WTC11 (cell line): ENCODE data around the gene NAV3. TPM values are rescaled to one million over a fixed set of nuclear protein-coding genes. Genes with fewer than 3 reads are reported as not detected.

ENCODE experiments used
- ATAC-seq: fragments of 200-7000 bp; cut with Tn5 transposase; 2 replicates; pipeline ENCODE4 v1.10.0; 2021; ENCODE audit warnings: mild to moderate bottlenecking, moderate library complexity
- CTCF ChIA-PET: fragments of 300-600 bp; sonication (Branson Sonifier 250); formaldehyde crosslinking; loops from one replicate; lab custom pipeline; 2021; ENCODE audit warnings: antibody characterized with exemption; lab: Charles Lee
- POLR2A ChIA-PET: fragments of 350-600 bp; sonication (Branson Sonifier 250); formaldehyde crosslinking; loops from one replicate; lab custom pipeline; 2021; ENCODE audit warnings: antibody characterized with exemption; lab: Charles Lee
- DNase-seq: peaks from one replicate; pipeline ENCODE4 v3.0.0; 2021; ENCODE audit warnings: low spot score
- H3K27ac Mint-ChIP-seq: 2 replicates; pipeline ENCODE4 v1.8.0; 2021; ENCODE audit warnings: mixed read lengths
- H3K27me3 Mint-ChIP-seq: 2 replicates; pipeline ENCODE4 v1.8.0; 2021; ENCODE audit warnings: low read depth, mild to moderate bottlenecking, moderate library complexity, mixed read lengths
- H3K36me3 Mint-ChIP-seq: 2 replicates; pipeline ENCODE4 v1.8.0; 2021; ENCODE audit warnings: mixed read lengths
- H3K4me1 Mint-ChIP-seq: 2 replicates; pipeline ENCODE4 v1.8.0; 2022; ENCODE audit warnings: mixed read lengths
- H3K4me3 Mint-ChIP-seq: 2 replicates; pipeline ENCODE4 v1.8.0; 2021; ENCODE audit warnings: mild to moderate bottlenecking, moderate library complexity, mixed read lengths
- H3K9me3 Mint-ChIP-seq: 2 replicates; pipeline ENCODE4 v1.8.0; 2021; ENCODE audit warnings: mixed read lengths
- ATF2 ChIP-seq: sonication (generic); formaldehyde crosslinking; IDR thresholded peaks from 2 replicates; pipeline ENCODE4 v1.8.1; 2022; ENCODE audit warnings: low read depth, missing genetic modification reagents, borderline replicate concordance
- GTF2I ChIP-seq: fragments of 250-450 bp; sonication (Bioruptor Pico); conservative IDR thresholded peaks from 2 replicates; pipeline ENCODE4 v1.4.0; 2021; ENCODE audit warnings: mild to moderate bottlenecking
- HMGA2 ChIP-seq: fragments of 250-450 bp; sonication (Bioruptor Pico); IDR thresholded peaks from 2 replicates; pipeline ENCODE4 v1.4.0; 2021; ENCODE audit warnings: mild to moderate bottlenecking, moderate library complexity
- JAZF1 ChIP-seq: fragments of 250-450 bp; sonication (Bioruptor Pico); IDR thresholded peaks from 2 replicates; pipeline ENCODE4 v1.9.0; 2021; ENCODE audit warnings: moderate library complexity, mild to moderate bottlenecking, inconsistent platforms
- NFE2L1 ChIP-seq: sonication (generic); formaldehyde crosslinking; IDR thresholded peaks from 2 replicates; pipeline ENCODE4 v1.8.1; 2023; ENCODE audit warnings: missing genetic modification reagents
- NR1H2 ChIP-seq: sonication (generic); formaldehyde crosslinking; IDR thresholded peaks from 2 replicates; pipeline ENCODE4 v1.9.0; 2021; ENCODE audit warnings: mild to moderate bottlenecking, moderate library complexity, missing genetic modification reagents
- SMAD4 ChIP-seq: sonication (generic); formaldehyde crosslinking; IDR thresholded peaks from 2 replicates; pipeline ENCODE4 v1.8.0; 2022; ENCODE audit warnings: mild to moderate bottlenecking, missing genetic modification reagents
- SOX15 ChIP-seq: fragments of 250-450 bp; sonication (Bioruptor Pico); IDR thresholded peaks from 2 replicates; pipeline ENCODE4 v1.9.0; 2021; ENCODE audit warnings: mild to moderate bottlenecking
- USF2 ChIP-seq: sonication (generic); formaldehyde crosslinking; IDR thresholded peaks from 2 replicates; pipeline ENCODE4 v1.8.1; 2023; ENCODE audit warnings: mild to moderate bottlenecking, missing genetic modification reagents, moderate library complexity
- ZNF121 ChIP-seq: sonication (generic); formaldehyde crosslinking; IDR thresholded peaks from 2 replicates; pipeline ENCODE4 v1.8.0; 2023; ENCODE audit warnings: missing genetic modification reagents
- ZNF219 ChIP-seq: sonication (generic); formaldehyde crosslinking; IDR thresholded peaks from 2 replicates; pipeline ENCODE4 v1.8.0; 2023; ENCODE audit warnings: missing genetic modification reagents, mild to moderate bottlenecking, borderline replicate concordance
- ZNF232 ChIP-seq: sonication (generic); formaldehyde crosslinking; IDR thresholded peaks from 2 replicates; pipeline ENCODE4 v1.8.0; 2022; ENCODE audit warnings: mild to moderate bottlenecking, missing genetic modification reagents
- ZNF396 ChIP-seq: fragments of 250-450 bp; sonication (Bioruptor Pico); IDR thresholded peaks from 2 replicates; pipeline ENCODE4 v1.8.0; 2021; ENCODE audit warnings: mild to moderate bottlenecking, moderate library complexity, borderline replicate concordance
- total RNA-seq: library from RNA; stranded (reverse); gene quantifications from 3 replicates; pipeline ENCODE4 v1.2.3, GENCODE V29; 2021
- TF ChIP-seq, protein P1 (sequence below): sonication (generic); formaldehyde crosslinking; IDR thresholded peaks from 2 replicates; pipeline ENCODE4 v1.8.1; 2023; ENCODE audit warnings: mild to moderate bottlenecking, missing genetic modification reagents, borderline replicate concordance
- TF ChIP-seq, protein P2 (sequence below): sonication (generic); formaldehyde crosslinking; IDR thresholded peaks from 2 replicates; pipeline ENCODE4 v1.8.0; 2022; ENCODE audit warnings: mild to moderate bottlenecking, missing genetic modification reagents
- TF ChIP-seq, protein P3 (sequence below): sonication (generic); formaldehyde crosslinking; IDR thresholded peaks from 2 replicates; pipeline ENCODE4 v1.8.1; 2023; ENCODE audit warnings: mild to moderate bottlenecking, missing genetic modification reagents, moderate library complexity
- TF ChIP-seq, protein P4 (sequence below): sonication (generic); formaldehyde crosslinking; IDR thresholded peaks from 2 replicates; pipeline ENCODE4 v1.8.1; 2023; ENCODE audit warnings: mild to moderate bottlenecking, missing genetic modification reagents
- TF ChIP-seq, protein P5 (sequence below): sonication (generic); formaldehyde crosslinking; IDR thresholded peaks from 2 replicates; pipeline ENCODE4 v1.8.0; 2022; ENCODE audit warnings: mild to moderate bottlenecking, missing genetic modification reagents

NAV3 gene
- total RNA-seq, 1 experiment from 2014 or later = 3.3 TPM

- no peak for TF ChIP-seq ZNF396 (CRISPR knock-in tag)
- no peak for TF ChIP-seq SOX15 (CRISPR knock-in tag)
These were observed 20.0 kb downstream of the NAV3 start (continued) for GRCh38 chr12:77850698-77851097.

- H3K4me1 Mint-ChIP-seq = peaks cover 12% of the 10 kb centered on the region
- peaks cover 12% of the 10 kb centered on the region for H3K9me3 Mint-ChIP-seq
- no peak for TF ChIP-seq HMGA2 (CRISPR knock-in tag)
- TF ChIP-seq, protein P1, sequence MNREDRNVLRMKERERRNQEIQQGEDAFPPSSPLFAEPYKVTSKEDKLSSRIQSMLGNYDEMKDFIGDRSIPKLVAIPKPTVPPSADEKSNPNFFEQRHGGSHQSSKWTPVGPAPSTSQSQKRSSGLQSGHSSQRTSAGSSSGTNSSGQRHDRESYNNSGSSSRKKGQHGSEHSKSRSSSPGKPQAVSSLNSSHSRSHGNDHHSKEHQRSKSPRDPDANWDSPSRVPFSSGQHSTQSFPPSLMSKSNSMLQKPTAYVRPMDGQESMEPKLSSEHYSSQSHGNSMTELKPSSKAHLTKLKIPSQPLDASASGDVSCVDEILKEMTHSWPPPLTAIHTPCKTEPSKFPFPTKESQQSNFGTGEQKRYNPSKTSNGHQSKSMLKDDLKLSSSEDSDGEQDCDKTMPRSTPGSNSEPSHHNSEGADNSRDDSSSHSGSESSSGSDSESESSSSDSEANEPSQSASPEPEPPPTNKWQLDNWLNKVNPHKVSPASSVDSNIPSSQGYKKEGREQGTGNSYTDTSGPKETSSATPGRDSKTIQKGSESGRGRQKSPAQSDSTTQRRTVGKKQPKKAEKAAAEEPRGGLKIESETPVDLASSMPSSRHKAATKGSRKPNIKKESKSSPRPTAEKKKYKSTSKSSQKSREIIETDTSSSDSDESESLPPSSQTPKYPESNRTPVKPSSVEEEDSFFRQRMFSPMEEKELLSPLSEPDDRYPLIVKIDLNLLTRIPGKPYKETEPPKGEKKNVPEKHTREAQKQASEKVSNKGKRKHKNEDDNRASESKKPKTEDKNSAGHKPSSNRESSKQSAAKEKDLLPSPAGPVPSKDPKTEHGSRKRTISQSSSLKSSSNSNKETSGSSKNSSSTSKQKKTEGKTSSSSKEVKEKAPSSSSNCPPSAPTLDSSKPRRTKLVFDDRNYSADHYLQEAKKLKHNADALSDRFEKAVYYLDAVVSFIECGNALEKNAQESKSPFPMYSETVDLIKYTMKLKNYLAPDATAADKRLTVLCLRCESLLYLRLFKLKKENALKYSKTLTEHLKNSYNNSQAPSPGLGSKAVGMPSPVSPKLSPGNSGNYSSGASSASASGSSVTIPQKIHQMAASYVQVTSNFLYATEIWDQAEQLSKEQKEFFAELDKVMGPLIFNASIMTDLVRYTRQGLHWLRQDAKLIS (CRISPR knock-in tag) = no peak
- no peak for TF ChIP-seq ATF2 (CRISPR knock-in tag)
- TF ChIP-seq, protein P2, sequence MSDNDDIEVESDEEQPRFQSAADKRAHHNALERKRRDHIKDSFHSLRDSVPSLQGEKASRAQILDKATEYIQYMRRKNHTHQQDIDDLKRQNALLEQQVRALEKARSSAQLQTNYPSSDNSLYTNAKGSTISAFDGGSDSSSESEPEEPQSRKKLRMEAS = no peak
- TF ChIP-seq, protein P3, sequence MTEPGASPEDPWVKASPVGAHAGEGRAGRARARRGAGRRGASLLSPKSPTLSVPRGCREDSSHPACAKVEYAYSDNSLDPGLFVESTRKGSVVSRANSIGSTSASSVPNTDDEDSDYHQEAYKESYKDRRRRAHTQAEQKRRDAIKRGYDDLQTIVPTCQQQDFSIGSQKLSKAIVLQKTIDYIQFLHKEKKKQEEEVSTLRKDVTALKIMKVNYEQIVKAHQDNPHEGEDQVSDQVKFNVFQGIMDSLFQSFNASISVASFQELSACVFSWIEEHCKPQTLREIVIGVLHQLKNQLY (CRISPR knock-in tag) = no peak
- no peak for TF ChIP-seq ZNF219 (CRISPR knock-in tag)
- TF ChIP-seq GTF2I (CRISPR knock-in tag) = no peak
- no peak for TF ChIP-seq SMAD4 (CRISPR knock-in tag)
- TF ChIP-seq, protein P4, sequence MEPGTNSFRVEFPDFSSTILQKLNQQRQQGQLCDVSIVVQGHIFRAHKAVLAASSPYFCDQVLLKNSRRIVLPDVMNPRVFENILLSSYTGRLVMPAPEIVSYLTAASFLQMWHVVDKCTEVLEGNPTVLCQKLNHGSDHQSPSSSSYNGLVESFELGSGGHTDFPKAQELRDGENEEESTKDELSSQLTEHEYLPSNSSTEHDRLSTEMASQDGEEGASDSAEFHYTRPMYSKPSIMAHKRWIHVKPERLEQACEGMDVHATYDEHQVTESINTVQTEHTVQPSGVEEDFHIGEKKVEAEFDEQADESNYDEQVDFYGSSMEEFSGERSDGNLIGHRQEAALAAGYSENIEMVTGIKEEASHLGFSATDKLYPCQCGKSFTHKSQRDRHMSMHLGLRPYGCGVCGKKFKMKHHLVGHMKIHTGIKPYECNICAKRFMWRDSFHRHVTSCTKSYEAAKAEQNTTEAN (CRISPR knock-in tag) = no peak
- TF ChIP-seq USF2 (CRISPR knock-in tag) = no peak
- TF ChIP-seq NFE2L1 (CRISPR knock-in tag) = no peak
- TF ChIP-seq ZNF232 = no peak
- TF ChIP-seq ZNF121 = no peak
- TF ChIP-seq, protein P5, sequence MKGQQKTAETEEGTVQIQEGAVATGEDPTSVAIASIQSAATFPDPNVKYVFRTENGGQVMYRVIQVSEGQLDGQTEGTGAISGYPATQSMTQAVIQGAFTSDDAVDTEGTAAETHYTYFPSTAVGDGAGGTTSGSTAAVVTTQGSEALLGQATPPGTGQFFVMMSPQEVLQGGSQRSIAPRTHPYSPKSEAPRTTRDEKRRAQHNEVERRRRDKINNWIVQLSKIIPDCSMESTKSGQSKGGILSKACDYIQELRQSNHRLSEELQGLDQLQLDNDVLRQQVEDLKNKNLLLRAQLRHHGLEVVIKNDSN (CRISPR knock-in tag) = no peak
- TF ChIP-seq JAZF1 (CRISPR knock-in tag) = no peak
- TF ChIP-seq NR1H2 (CRISPR knock-in tag) = no peak
- ATAC-seq = no peak
- DNase-seq = no peak
- POLR2A ChIA-PET = interaction anchor here (0.6 kb wide), 1 partner anchor 215 kb away, joined by 3 read pairs; no protein-coding TSS in a partner anchor
- CTCF ChIA-PET = interaction anchor here (0.9 kb wide), 1 partner anchor 291 kb away, joined by 3 read pairs; no protein-coding TSS in a partner anchor
- no peaks in the 10 kb centered on the region for H3K27me3 Mint-ChIP-seq
- H3K4me3 Mint-ChIP-seq = no peak overlapping the region
- H3K36me3 Mint-ChIP-seq = no peaks in the 10 kb centered on the region; the same call in 1 of the 2 replicates
- no peak overlapping the region for H3K27ac Mint-ChIP-seq
These were observed 24.9 kb downstream of the NAV3 start for GRCh38 chr12:77855548-77855947.
